Right lobe of liver (tissue), 6 donors: ENCODE results near the gene CAMK4. TPM values are rescaled to one million over a fixed set of nuclear protein-coding genes. Genes with fewer than 3 reads are reported as not detected.

Source experiments
- ATAC-seq, 4 donors: fragments of 200-7000 bp; cut with Tn5 transposase; one replicate each; pipeline ENCODE4 v1.9.1; 2020; ENCODE audit warnings: mild to moderate bottlenecking in 4 of 4, moderate library complexity in 4 of 4
- DNase-seq, 3 donors: peaks; one replicate each; pipeline ENCODE4 v3.0.0-alpha.2; 2020
- H3K27ac ChIP-seq, 3 donors: fragments of 200-600 bp; one replicate each; pipeline ENCODE4 v1.8.0; 2022
- H3K27me3 ChIP-seq, 2 donors: fragments of 200-600 bp; one replicate each; pipeline ENCODE4 v1.8.0; 2022
- H3K36me3 ChIP-seq, 4 donors: fragments of 200-600 bp; sonication (generic) in 1 of 4; one replicate each; pipeline versions ENCODE4 v1.5.1 to v1.8.0; 2017 to 2022; ENCODE audit warnings: control low read depth in 1 of 4
- H3K4me1 ChIP-seq, 4 donors: fragments of 200-600 bp; sonication (generic) in 1 of 4; one replicate each; pipeline versions ENCODE4 v1.5.1 to v1.8.0; 2017 to 2022; ENCODE audit warnings: control low read depth in 1 of 4
- H3K4me3 ChIP-seq, 3 donors: fragments of 200-600 bp; one replicate each; pipeline ENCODE4 v1.8.0; 2022
- H3K9me3 ChIP-seq, 4 donors: fragments of 200-600 bp; sonication (generic) in 1 of 4; one replicate each; pipeline versions ENCODE4 v1.5.1 to v1.8.0; 2017 to 2022; ENCODE audit warnings: control low read depth in 1 of 4
- POLR2A ChIP-seq: fragments of 450-650 bp; IDR thresholded peaks from one replicate; pipeline ENCODE4 v1.6.1; 2017; ENCODE audit warnings: antibody characterized with exemption, mild to moderate bottlenecking
- WGBS: methylation state at CpG from one replicate; pipeline ENCODE4 v1.1.6; 2018; ENCODE audit warnings: low coverage, low lambda C conversion rate; ENCODE audit not compliant: insufficient coverage; ENCODE audit errors: missing lambda C conversion rate; 5-methylcytosine and 5-hydroxymethylcytosine counted together
- intact Hi-C, 2 donors: fragments of 100-400 bp; cut with DNase I; formaldehyde crosslinking; loops; one replicate each; pipeline versions ENCODE4 v1.11.2 to v1.14.1; 2022
- total RNA-seq, 6 experiments: library from RNA; depleted of rRNA in 2 of 6; stranded (reverse); fragments of >200 nt in 2 of 6; fragmentation: NEBNext Ultra II Directional in 3 of 6; extraction: Animal tissue kit (Norgen Biotek cat#: 25700) in 3 of 6; gene quantifications; one replicate each; pipeline versions ENCODE4 v1.1.0 to v1.2.4, GENCODE V29; 2016 to 2023
- TF ChIP-seq, protein P1 (sequence below), 4 donors: fragments of 200-600 bp in 3 of 4; fragments of 450-650 bp in 1 of 4; IDR thresholded peaks; one replicate each; pipeline versions ENCODE4 v1.5.1 to v1.8.0; 2016 to 2022; ENCODE audit warnings: antibody characterized with exemption in 4 of 4, mild to moderate bottlenecking in 2 of 4
- donor health status: DM: no; HTN: yes; CAD: no.
- donor health status: DM: no; HTN: no; CAD: no.
- donor health status: DM: no; HTN: no; CAD: no.
- donor health status: DM: no; HTN: yes; CAD: no.
- donor health status: DM: no; HTN: yes; CAD: no.

The CAMK4 gene
- total RNA-seq, 6 experiments from 2014 or later, result 0.81 to 4.3 (median 1.3) TPM

DNA sequence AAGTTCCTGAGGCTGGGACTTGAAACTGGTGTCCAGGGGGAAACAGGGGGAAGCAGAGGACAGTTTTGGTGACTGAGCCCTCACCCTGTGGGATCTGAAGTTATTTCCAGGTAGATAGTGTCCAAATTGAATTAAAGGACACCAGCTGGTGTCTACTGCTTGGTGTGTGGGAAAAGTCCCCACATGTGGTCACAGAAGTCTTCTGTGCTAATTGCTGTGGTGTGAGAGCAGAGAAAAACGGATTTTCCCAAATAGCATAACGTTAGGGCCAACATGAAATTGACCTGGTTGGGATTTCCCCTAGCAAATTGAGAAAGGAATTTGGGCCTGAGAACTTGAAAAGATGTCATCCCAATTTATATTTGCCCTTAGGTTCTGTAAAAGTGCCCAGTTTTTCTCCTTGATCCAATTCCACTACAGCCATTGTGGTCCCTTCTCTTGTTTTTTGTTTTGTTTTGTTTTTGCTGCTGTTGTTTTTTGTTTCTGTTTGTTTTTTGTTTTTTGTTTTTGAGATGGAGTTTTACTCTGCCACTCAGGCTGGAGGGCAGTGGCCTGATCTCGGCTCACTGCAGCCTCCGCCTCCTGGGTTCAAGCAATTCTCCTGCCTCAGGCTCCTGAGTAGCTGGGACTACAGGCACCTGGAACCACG lies 293.8 kb downstream of the CAMK4 start:
- DNase-seq, result no peak
- Histone ChIP-seq H3K36me3 (no peaks in the 10 kb centered on the region), H3K4me3 (no peak overlapping the region), H3K27ac (no peak overlapping the region), H3K27me3 (no peaks in the 10 kb centered on the region), H3K4me1 (peaks cover 0 to 12% (median 0%) of the 10 kb centered on the region in 4 donors), H3K9me3 (no peaks in the 10 kb centered on the region)
- WGBS, result 73% methylated on average over 4 of the region's 5 CpGs
- TF ChIP-seq, protein P1, sequence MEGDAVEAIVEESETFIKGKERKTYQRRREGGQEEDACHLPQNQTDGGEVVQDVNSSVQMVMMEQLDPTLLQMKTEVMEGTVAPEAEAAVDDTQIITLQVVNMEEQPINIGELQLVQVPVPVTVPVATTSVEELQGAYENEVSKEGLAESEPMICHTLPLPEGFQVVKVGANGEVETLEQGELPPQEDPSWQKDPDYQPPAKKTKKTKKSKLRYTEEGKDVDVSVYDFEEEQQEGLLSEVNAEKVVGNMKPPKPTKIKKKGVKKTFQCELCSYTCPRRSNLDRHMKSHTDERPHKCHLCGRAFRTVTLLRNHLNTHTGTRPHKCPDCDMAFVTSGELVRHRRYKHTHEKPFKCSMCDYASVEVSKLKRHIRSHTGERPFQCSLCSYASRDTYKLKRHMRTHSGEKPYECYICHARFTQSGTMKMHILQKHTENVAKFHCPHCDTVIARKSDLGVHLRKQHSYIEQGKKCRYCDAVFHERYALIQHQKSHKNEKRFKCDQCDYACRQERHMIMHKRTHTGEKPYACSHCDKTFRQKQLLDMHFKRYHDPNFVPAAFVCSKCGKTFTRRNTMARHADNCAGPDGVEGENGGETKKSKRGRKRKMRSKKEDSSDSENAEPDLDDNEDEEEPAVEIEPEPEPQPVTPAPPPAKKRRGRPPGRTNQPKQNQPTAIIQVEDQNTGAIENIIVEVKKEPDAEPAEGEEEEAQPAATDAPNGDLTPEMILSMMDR (IDR thresholded peaks at IDR 0.05), result no peak
- no peak for TF ChIP-seq POLR2A
- ATAC-seq, result no peak
- intact Hi-C loops, result no loop called here

DNA sequence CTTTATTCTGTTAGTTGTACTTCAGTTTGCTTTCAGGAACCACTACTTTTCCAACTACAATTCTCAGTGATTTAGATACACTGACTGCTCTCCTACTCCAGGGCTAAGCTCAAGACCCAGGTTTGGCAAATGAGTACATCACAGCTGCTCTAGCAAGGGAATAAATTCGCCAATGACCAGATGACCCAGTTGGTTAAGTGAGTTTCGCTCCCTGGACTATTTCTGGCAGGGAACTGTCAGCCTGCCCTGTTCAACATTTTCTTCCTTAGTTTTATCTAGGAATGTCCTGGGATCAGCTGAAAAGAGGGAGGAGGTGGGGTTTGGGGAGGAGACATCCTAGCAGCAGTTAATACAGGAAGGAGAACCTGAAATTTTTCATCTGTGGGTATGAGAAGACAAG lies 294.6 kb downstream of the CAMK4 start:
- no peak for ATAC-seq
- no peak for DNase-seq
- Histone ChIP-seq H3K27me3 (no peaks in the 10 kb centered on the region), H3K4me1 (peaks cover 0 to 7% (median 0%) of the 10 kb centered on the region in 4 donors), H3K4me3 (no peak overlapping the region), H3K9me3 (no peaks in the 10 kb centered on the region), H3K27ac (no peak overlapping the region), H3K36me3 (no peaks in the 10 kb centered on the region)
- intact Hi-C loops, result no loop called here
- WGBS, result 68% methylated on average over 2 of the region's 2 CpGs
- no peak for TF ChIP-seq POLR2A
- TF ChIP-seq, protein P1 (IDR thresholded peaks at IDR 0.05), result no peak

DNA sequence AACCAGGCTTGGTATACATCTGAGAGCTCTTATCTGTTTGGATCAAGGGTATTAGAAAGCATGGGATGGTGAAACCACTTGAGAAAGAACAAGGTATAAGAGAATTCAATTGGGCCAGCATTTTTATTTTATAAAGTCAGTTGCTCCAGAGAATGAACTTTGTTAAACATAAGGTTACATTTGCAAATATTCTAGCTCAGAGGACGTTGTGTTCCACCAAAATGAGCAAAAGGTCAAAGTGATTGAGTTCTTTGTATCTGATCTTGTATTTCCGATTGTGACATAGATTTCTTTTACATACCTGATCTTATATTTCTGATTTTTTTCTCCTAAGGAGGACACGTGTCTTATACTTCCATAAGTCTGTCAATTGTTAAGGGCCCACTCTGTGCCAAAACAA lies 296.7 kb downstream of the CAMK4 start:
- Histone ChIP-seq H3K9me3 (no peaks in the 10 kb centered on the region), H3K4me1 (peaks cover 0 to 5% (median 0%) of the 10 kb centered on the region in 4 donors), H3K27me3 (no peaks in the 10 kb centered on the region), H3K4me3 (no peak overlapping the region), H3K27ac (no peak overlapping the region), H3K36me3 (no peaks in the 10 kb centered on the region)
- ATAC-seq (peak; percentile 32 to 76 (median 46)), DNase-seq (no peak)
- TF ChIP-seq, protein P1 (IDR thresholded peaks at IDR 0.05), result no peak
- TF ChIP-seq POLR2A, result no peak
- intact Hi-C loops, result no loop called here
- WGBS, result 27% methylated on average over 3 of the region's 3 CpGs

DNA sequence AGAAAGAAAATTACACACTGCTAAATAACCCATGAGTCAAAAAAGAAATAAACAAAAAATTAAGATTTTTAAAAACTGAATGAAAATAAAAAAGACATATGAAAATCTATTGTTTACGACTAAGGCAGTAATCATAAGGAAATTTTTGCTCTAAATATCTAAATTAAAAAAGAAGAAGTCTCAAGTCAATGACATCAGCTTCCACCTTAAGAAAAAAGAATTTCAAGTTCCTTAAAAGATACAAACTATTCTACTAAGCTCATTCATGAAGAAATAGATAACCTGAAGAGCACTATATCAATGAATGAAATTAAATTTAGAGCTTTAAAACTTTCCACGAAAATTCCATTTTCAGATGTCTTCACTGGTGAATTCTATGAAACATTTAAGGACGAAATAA lies 303.9 kb downstream of the CAMK4 start:
- no peak for DNase-seq
- no peaks in the 10 kb centered on the region for H3K9me3 ChIP-seq
- H3K4me3 ChIP-seq, result no peak overlapping the region
- no peaks in the 10 kb centered on the region for H3K36me3 ChIP-seq
- H3K4me1 ChIP-seq, result no peaks in the 10 kb centered on the region
- H3K27ac ChIP-seq, result no peak overlapping the region
- intact Hi-C loops, result no loop called here
- 81% methylated on average over 3 of the region's 3 CpGs for WGBS
- no peak for TF ChIP-seq POLR2A
- TF ChIP-seq, protein P1 (IDR thresholded peaks at IDR 0.05), result no peak
- H3K27me3 ChIP-seq, result no peaks in the 10 kb centered on the region
- no peak for ATAC-seq
